Stomach smooth muscle (tissue), 2 donors: ENCODE results near the gene ABHD17C.

ENCODE experiments used
- H3K27ac ChIP-seq: one replicate; pipeline ENCODE4 v1.7.0; 2013; ENCODE audit warnings: mild to moderate bottlenecking, low read length, inconsistent platforms
- H3K27me3 ChIP-seq, 2 donors: one replicate each; pipeline ENCODE4 v1.7.0; 2013; ENCODE audit warnings: low read length in 2 of 2; ENCODE audit not compliant: insufficient read depth in 2 of 2, control insufficient read depth in 1 of 2
- H3K36me3 ChIP-seq, 2 donors: one replicate each; pipeline ENCODE4 v1.7.0; 2013; ENCODE audit warnings: low read length in 2 of 2; ENCODE audit not compliant: control insufficient read depth in 2 of 2, insufficient read depth in 2 of 2
- H3K4me1 ChIP-seq: one replicate; pipeline ENCODE4 v1.7.0; 2013; ENCODE audit warnings: low read length; ENCODE audit not compliant: control insufficient read depth, insufficient read depth
- H3K4me3 ChIP-seq, 2 donors: one replicate each; pipeline ENCODE4 v1.7.0; 2013; ENCODE audit warnings: low read length in 2 of 2
- H3K9ac ChIP-seq, 2 donors: one replicate each; pipeline ENCODE4 v1.7.0; 2013; ENCODE audit warnings: low read length in 2 of 2, mild to moderate bottlenecking in 1 of 2
- H3K9me3 ChIP-seq, 2 donors: one replicate each; pipeline ENCODE4 v1.7.0; 2013; ENCODE audit warnings: low read length in 2 of 2; ENCODE audit not compliant: control insufficient read depth in 2 of 2
- donor health status: healthy.
- donor health status: Pancreatic carcinoma.

The ABHD17C gene

DNA sequence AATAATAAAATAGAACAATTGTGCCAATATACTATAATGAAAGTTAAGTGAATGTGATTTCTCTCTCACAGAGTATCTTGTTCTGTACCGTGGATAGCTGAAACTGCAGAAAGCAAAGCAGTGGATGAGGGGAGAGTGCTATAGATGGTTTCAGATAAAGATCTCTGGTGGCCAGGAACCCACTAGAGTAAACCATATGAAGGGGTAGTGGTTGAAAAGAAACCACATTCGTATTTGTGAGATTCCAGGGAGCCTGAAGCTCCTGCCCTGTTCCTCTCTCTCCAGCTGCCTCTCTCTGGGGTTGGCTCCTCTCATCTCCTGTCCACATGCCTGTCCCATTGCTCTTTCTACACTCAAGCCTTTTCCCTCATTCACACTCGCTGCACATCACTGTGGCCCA is 8.9 kb downstream of the ABHD17C start:
- peaks cover 20% of the 10 kb centered on the region for H3K4me1 ChIP-seq
- no peaks in the 10 kb centered on the region for H3K36me3 ChIP-seq
- H3K9me3 ChIP-seq = no peaks in the 10 kb centered on the region
- H3K9ac ChIP-seq = no peak overlapping the region
- H3K27me3 ChIP-seq = no peaks in the 10 kb centered on the region
- no peak overlapping the region for H3K27ac ChIP-seq
- no peak overlapping the region for H3K4me3 ChIP-seq

DNA sequence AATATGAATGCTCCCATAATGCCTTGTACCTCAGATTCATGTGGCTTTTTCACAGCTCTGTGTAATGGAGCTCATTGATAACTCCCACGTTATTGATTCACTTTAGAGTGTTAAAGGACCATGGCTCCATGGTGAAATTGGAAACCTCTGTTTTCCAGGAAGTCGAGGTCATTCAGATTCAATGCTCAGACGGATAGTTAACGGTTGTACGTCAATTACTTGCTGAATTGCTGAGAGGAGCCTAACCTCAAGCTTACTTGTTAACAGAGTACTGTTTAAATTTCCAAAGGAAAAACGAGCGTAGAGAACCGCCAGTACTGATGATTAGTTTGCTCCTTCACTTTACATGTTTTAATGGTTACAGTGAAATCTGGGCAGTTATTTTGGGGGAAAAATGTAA is 11.1 kb downstream of the ABHD17C start:
- Histone ChIP-seq H3K36me3 (no peaks in the 10 kb centered on the region), H3K27me3 (no peaks in the 10 kb centered on the region), H3K4me3 (no peak overlapping the region), H3K4me1 (peaks cover 20% of the 10 kb centered on the region), H3K9ac (no peak overlapping the region), H3K9me3 (no peaks in the 10 kb centered on the region), H3K27ac (no peak overlapping the region)

DNA sequence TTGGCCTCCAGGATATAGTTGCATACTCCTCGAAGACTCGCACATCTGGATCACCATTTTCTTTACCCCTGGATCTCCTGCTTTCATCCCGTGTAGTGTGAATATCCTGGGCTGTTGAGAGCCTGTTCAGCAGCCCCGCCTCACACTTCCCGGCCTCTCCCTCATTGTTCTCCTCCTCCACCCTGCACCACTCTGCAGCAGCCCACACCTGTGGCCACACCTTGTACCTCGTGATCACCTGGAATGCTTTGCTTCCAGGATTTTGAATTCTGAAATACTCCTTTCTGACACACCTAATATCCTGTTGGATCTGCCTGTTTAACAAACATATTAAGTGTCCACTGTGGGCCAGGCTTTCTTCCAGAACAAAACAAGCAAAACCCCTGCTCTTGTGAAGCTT is 14.4 kb downstream of the ABHD17C start:
- no peak overlapping the region for H3K4me3 ChIP-seq
- no peak overlapping the region for H3K27ac ChIP-seq
- H3K36me3 ChIP-seq = no peaks in the 10 kb centered on the region
- no peaks in the 10 kb centered on the region for H3K27me3 ChIP-seq
- peaks cover 4% of the 10 kb centered on the region for H3K4me1 ChIP-seq
- no peaks in the 10 kb centered on the region for H3K9me3 ChIP-seq
- H3K9ac ChIP-seq = no peak overlapping the region

DNA sequence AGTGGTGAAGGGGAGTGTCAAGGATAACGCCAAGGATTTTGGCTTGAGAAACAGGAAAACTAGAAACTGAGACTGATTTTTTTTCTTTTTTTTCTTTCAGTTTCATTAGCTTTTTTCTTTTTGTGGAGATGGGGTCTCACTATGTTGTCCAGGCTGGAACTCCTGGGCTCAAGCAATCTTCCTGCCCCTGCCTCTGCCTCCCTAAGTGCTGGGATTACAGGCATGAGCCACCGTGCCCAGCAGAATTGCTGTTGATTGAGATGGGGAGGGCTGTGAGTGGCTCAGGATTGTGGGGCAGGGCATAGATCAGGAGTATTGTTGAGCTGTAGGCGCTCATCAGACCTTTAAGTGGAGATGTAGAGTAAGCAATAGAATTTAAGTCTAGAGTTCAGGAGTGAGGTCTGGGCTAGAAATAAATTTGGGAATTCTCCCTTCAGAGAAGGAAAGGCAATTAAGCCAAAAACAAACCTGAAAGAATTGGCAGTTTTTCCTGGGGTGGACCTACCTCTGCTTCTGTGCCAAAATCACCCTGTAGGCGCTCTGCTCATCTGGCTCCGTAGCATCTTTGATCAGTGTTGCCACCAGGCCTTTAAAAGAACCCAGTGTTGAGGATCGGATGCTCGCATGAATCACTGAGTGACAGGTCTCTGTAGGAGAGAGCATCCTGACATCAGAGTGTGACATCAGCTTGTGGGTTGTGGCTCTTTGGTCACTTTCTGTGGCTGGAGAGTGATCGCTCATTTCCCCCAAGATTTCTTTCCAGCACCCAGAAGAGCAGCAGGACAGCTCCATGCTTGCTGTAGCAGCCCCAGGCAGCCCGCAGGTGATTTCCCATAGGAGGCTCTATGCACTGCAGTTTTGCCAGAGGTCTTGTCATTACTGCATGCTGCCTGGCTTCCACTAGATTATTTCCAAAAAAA is 15.8 kb downstream of the ABHD17C start:
- H3K9me3 ChIP-seq = no peaks in the 10 kb centered on the region
- H3K36me3 ChIP-seq = no peaks in the 10 kb centered on the region
- no peak overlapping the region for H3K4me3 ChIP-seq
- H3K4me1 ChIP-seq = no peaks in the 10 kb centered on the region
- H3K27me3 ChIP-seq = no peaks in the 10 kb centered on the region
- H3K27ac ChIP-seq = no peak overlapping the region
- H3K9ac ChIP-seq = no peak overlapping the region

DNA sequence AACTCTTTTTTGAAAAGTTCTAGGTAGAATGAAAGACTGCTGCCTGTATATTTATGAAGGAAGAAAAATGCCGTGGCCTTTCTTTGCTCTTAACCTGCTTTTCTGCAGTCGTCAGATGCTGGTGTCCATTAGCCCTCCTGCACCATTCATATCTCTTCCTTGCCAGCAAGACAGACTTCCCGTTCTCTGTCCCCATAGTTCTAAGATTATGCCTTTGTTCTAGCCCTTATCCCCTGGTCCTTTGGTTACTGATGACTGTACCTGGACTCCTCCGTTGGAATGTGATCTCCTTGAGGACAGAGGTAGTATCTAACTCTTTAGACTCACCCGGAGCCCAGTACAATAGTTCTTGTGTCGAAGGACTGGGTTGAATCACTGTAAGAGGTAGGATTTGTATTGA is 16.8 kb downstream of the ABHD17C start:
- Histone ChIP-seq H3K4me1 (no peaks in the 10 kb centered on the region), H3K36me3 (no peaks in the 10 kb centered on the region), H3K9me3 (no peaks in the 10 kb centered on the region), H3K27me3 (no peaks in the 10 kb centered on the region), H3K9ac (no peak overlapping the region), H3K27ac (no peak overlapping the region), H3K4me3 (no peak overlapping the region)

DNA sequence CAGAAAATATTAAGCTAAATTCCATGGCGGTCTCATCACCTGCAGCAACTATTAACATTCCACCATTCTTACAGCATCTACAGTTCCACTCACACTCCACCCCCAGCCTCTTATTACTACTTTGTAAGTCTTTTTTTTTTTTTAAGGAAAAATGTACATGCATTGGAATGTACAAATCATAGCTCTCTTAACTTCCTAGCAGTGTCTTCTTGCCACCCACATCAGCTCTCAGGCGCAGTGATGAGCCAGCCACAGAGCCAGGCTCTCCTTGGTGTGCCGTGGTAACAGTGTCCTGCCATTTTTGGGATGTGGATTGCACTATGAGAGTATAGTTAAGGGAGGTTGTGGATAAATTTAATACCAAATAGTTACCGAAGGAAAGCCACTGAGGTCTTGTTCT is 17.8 kb downstream of the ABHD17C start:
- H3K9me3 ChIP-seq = no peaks in the 10 kb centered on the region

DNA sequence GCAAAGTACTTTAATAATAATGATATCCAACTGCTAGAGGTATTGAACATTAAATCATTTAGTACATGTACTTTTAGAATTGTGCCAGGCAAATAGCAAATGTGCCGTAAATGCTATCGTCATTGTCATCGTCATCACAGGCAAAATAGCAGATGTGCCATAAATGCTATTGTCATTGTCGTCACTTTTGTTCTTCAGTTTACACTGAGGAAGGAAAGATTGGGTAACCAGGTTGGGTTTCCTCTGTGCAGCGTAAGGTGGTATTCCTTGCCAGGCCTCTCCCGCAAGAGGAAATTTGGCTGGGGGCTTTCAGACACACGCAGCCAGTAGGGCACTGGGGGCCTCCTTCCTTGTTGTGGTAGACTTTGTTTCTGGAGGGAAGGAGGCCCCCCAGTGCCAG is 26.4 kb downstream of the ABHD17C start:
- Histone ChIP-seq H3K27ac (no peak overlapping the region), H3K9me3 (no peaks in the 10 kb centered on the region), H3K4me1 (no peaks in the 10 kb centered on the region), H3K36me3 (no peaks in the 10 kb centered on the region), H3K27me3 (no peaks in the 10 kb centered on the region), H3K4me3 (no peak overlapping the region), H3K9ac (no peak overlapping the region)

More for the DNA sequence above, 17.8 kb downstream of the ABHD17C start:
- Histone ChIP-seq H3K27me3 (no peaks in the 10 kb centered on the region), H3K4me1 (no peaks in the 10 kb centered on the region), H3K4me3 (no peak overlapping the region), H3K27ac (no peak overlapping the region), H3K9ac (no peak overlapping the region), H3K36me3 (no peaks in the 10 kb centered on the region)

DNA sequence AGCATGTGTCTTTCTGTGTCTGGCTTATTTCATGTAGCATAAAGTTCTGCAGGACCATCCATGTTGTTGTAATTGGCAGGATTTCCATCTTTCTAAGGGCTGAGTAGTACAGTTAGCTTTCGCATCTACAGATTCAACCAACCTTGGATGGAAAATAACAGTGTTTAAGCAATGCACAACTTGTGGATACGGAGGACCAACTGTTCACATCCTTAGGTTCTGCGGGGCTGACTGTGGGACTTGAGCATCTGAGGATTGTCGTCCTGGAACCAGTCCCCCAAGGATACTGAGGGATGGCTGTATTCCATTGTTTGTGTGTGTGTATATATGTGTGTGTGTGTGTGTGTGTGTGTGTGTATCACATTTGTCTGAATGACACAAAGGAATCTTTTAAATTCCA is 27.7 kb downstream of the ABHD17C start:
- H3K27me3 ChIP-seq = no peaks in the 10 kb centered on the region
- H3K4me3 ChIP-seq = no peak overlapping the region
- no peak overlapping the region for H3K9ac ChIP-seq
- H3K4me1 ChIP-seq = peaks cover 4% of the 10 kb centered on the region
- H3K9me3 ChIP-seq = no peaks in the 10 kb centered on the region
- no peaks in the 10 kb centered on the region for H3K36me3 ChIP-seq
- H3K27ac ChIP-seq = no peak overlapping the region

DNA sequence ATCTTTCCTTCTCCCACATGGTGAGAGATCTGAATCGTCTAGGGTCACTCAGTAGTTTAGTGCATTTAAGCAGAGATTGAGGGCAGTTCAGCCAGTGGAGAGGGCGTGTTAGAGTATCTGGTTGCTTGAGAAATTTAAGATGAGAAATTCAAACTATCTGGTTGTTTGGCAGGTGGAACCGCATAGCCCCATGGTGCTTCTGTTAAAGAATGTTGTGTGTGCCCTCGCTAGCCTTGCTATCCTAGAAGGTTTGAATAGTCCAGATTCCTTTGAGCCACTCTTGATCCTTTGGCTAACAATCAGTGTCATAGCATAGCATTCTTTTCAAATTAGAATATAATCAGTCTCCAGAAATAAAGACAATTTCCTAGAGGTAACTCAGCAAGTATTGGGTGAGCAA is 32.1 kb downstream of the ABHD17C start:
- H3K9me3 ChIP-seq = no peaks in the 10 kb centered on the region
- peaks cover 11% of the 10 kb centered on the region for H3K4me1 ChIP-seq
- no peak overlapping the region for H3K27ac ChIP-seq
- no peak overlapping the region for H3K4me3 ChIP-seq
- no peaks in the 10 kb centered on the region for H3K36me3 ChIP-seq
- H3K27me3 ChIP-seq = no peaks in the 10 kb centered on the region
- H3K9ac ChIP-seq = no peak overlapping the region

DNA sequence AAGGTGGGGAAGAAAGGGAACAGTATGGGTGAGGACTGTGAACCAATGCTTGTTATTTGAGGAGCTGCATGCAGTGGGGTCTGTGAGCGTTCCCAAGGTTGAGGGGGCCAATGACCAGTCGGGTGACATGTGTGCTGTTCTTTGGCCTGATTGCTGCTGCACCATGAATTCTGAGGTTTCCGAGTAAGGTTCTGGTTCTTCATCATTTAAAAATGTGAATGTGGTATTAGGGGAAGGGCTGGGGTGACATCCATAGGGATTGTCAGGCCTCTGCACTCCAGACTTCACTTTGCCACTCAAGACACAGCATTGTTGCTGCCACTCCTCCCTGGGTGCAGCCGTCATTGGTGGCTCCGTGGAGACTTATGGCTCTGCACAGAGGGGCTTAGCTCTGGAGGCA is 32.5 kb downstream of the ABHD17C start:
- Histone ChIP-seq H3K4me3 (no peak overlapping the region), H3K9me3 (no peaks in the 10 kb centered on the region), H3K27me3 (no peaks in the 10 kb centered on the region), H3K27ac (no peak overlapping the region), H3K9ac (no peak overlapping the region), H3K36me3 (no peaks in the 10 kb centered on the region), H3K4me1 (peaks cover 14% of the 10 kb centered on the region)

DNA sequence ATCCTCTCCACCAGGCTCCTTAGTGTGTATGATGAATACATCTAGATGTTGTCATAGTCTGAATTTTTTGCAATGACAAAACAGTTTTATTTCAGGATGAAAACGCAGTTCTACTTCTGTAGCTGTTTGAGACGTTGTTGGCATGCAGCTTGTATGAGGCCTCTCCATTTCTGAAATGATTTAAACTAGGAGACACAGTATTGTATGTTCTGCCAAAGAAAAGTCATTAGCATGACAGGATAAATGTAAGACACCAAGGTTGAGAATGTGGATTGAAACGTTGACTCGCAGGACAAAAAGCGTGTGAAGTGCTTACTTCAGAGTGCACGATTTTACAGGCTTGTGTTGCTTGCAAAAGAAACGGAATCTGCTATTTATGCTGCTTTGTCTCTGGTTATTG is 35.3 kb downstream of the ABHD17C start:
- Histone ChIP-seq H3K9ac (no peak overlapping the region), H3K9me3 (no peaks in the 10 kb centered on the region), H3K36me3 (no peaks in the 10 kb centered on the region), H3K27me3 (no peaks in the 10 kb centered on the region), H3K4me1 (peaks cover 19% of the 10 kb centered on the region), H3K4me3 (no peak overlapping the region), H3K27ac (no peak overlapping the region)
